ENCODE data around the gene AMFR.

DNA sequence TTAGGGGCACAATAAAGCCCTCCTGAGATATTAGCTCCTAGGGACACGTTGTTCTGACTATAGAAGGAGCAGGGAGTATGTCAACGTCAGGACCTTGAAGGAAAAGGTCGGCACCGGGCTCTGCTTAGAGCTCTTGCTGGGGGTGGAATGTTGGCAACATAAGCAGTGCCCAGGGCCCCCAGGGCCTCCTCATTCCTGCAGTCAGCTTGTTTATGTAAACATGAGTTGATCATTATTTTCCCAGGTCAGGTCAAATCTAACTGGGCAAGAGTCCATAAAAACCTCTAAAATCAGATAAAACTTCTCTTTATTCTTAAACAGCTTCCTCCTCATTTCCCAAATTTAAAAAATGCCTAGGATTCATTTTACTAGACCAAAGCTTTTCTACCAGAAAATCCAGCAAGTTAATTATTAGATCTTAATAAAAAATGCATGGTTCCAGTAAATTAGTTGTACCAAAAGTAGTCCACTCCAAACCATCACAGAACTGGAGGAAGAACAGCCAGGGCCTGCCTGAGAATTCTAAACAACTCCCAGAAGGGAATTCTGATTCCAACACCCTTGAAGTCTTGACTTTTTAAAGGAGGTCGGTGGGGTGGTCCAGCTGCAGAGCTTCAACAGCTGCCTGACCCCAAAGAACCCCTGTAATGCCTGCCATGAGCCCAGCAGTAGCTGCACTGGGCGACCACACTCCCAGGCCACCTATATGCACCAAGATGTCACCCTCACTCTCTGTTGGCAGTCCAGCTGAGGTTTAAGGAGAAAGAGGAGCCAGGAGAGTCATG, 54.3 kb downstream of the AMFR start:
- no peak for TF ChIP-seq ZNF274 (IDR thresholded peaks at IDR 0.05; ENCODE audit: low read depth, low read length)
- TF ChIP-seq, protein P1, sequence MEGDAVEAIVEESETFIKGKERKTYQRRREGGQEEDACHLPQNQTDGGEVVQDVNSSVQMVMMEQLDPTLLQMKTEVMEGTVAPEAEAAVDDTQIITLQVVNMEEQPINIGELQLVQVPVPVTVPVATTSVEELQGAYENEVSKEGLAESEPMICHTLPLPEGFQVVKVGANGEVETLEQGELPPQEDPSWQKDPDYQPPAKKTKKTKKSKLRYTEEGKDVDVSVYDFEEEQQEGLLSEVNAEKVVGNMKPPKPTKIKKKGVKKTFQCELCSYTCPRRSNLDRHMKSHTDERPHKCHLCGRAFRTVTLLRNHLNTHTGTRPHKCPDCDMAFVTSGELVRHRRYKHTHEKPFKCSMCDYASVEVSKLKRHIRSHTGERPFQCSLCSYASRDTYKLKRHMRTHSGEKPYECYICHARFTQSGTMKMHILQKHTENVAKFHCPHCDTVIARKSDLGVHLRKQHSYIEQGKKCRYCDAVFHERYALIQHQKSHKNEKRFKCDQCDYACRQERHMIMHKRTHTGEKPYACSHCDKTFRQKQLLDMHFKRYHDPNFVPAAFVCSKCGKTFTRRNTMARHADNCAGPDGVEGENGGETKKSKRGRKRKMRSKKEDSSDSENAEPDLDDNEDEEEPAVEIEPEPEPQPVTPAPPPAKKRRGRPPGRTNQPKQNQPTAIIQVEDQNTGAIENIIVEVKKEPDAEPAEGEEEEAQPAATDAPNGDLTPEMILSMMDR (IDR thresholded peaks at IDR 0.05 in 2 of 3, conservative IDR thresholded peaks at IDR 0.05 in 1 of 3; ENCODE audit: borderline replicate concordance in 1 of 3, insufficient read depth in 1 of 3, low read depth in 2 of 3, low read length in 2 of 3): no peak

All from HCT116 (cell line).